ENCODE measurements around the gene RCBTB2. TPM values are rescaled to one million over a fixed set of nuclear protein-coding genes. Genes with fewer than 3 reads are reported as not detected.

Gene RCBTB2
- total RNA-seq, 2 experiments from 2014 or later: 18.3 to 21.5 TPM

GRCh38 chr13:48507021-48507420 lies 25.9 kb downstream of the RCBTB2 start:
- DNase-seq (no peak), ATAC-seq (ENCODE audit: low read depth) (no peak)
- Mint-ChIP-seq H3K36me3 (peaks cover 52% of the 10 kb centered on the region), H3K9me3 (no peaks in the 10 kb centered on the region), H3K4me3 (no peak overlapping the region), H3K27ac (peak overlapping the region; percentile 15), H3K27me3 (no peaks in the 10 kb centered on the region), H3K4me1 (peaks cover 58% of the 10 kb centered on the region)
- POLR2A ChIA-PET: interaction anchor here (1.8 to 3.9 kb wide), 2 partner anchors 12 to 25 kb away, joined by 7 to 31 read pairs; partner anchors contain the start of gene RCBTB2

- Mint-ChIP-seq H3K9me3 (no peaks in the 10 kb centered on the region), H3K4me1 (peaks cover 61% of the 10 kb centered on the region), H3K27ac (peak overlapping the region; percentile 92), H3K36me3 (peaks cover 51% of the 10 kb centered on the region), H3K4me3 (peak overlapping the region; percentile 67), H3K27me3 (no peaks in the 10 kb centered on the region)
- DNase-seq (no peak), ATAC-seq (ENCODE audit: low read depth) (peak; percentile 16)
- POLR2A ChIA-PET: interaction anchor here (0.7 to 3.9 kb wide), 14 partner anchors 9 to 468 kb away, joined by 3 to 31 read pairs (median 4); partner anchors contain the start of gene RCBTB2
These were observed 26.7 kb downstream of the RCBTB2 start for GRCh38 chr13:48506092-48506701.

- ATAC-seq (ENCODE audit: low read depth) (peak; percentile 88), DNase-seq (peak; percentile 54)
- Mint-ChIP-seq H3K9me3 (no peaks in the 10 kb centered on the region), H3K27me3 (no peaks in the 10 kb centered on the region), H3K4me1 (peaks cover 62% of the 10 kb centered on the region), H3K4me3 (peak overlapping the region; percentile 67), H3K27ac (peak overlapping the region; percentile 92), H3K36me3 (peaks cover 54% of the 10 kb centered on the region)
- POLR2A ChIA-PET: interaction anchor here (0.7 to 3.9 kb wide), 14 partner anchors 9 to 467 kb away, joined by 3 to 31 read pairs (median 4); partner anchors contain the start of gene RCBTB2
These were observed 27.2 kb downstream of the RCBTB2 start for GRCh38 chr13:48505597-48506091.

GRCh38 chr13:48505012-48505411 lies 27.9 kb downstream of the RCBTB2 start:
- no peak for DNase-seq
- POLR2A ChIA-PET: interaction anchor here (0.6 to 3.9 kb wide), 13 partner anchors 8 to 102 kb away, joined by 3 to 31 read pairs (median 5); partner anchors contain the start of gene RCBTB2
- Mint-ChIP-seq H3K9me3 (no peaks in the 10 kb centered on the region), H3K27me3 (no peaks in the 10 kb centered on the region), H3K4me3 (peak overlapping the region; percentile 67), H3K27ac (peak overlapping the region; percentile 92), H3K36me3 (peaks cover 52% of the 10 kb centered on the region), H3K4me1 (peaks cover 61% of the 10 kb centered on the region)
- peak; percentile 17 for ATAC-seq (ENCODE audit: low read depth)

GRCh38 chr13:48504606-48505005 lies 28.3 kb downstream of the RCBTB2 start:
- H3K9me3 Mint-ChIP-seq: no peaks in the 10 kb centered on the region
- no peak for DNase-seq
- POLR2A ChIA-PET: interaction anchor here (0.6 to 3.9 kb wide), 7 partner anchors 12 to 171 kb away, joined by 3 to 31 read pairs (median 4); partner anchors contain the start of gene RCBTB2
- H3K4me3 Mint-ChIP-seq: no peak overlapping the region
- no peaks in the 10 kb centered on the region for H3K27me3 Mint-ChIP-seq
- ATAC-seq (ENCODE audit: low read depth): no peak
- H3K4me1 Mint-ChIP-seq: peaks cover 59% of the 10 kb centered on the region
- peaks cover 53% of the 10 kb centered on the region for H3K36me3 Mint-ChIP-seq
- peak overlapping the region; percentile 92 for H3K27ac Mint-ChIP-seq

- no peaks in the 10 kb centered on the region for H3K9me3 Mint-ChIP-seq
- peak overlapping the region; percentile 17 for H3K27ac Mint-ChIP-seq
- H3K4me3 Mint-ChIP-seq: no peak overlapping the region
- DNase-seq: no peak
- H3K27me3 Mint-ChIP-seq: no peaks in the 10 kb centered on the region
- POLR2A ChIA-PET: no interaction called here
- H3K36me3 Mint-ChIP-seq: peaks cover 56% of the 10 kb centered on the region
- peaks cover 67% of the 10 kb centered on the region for H3K4me1 Mint-ChIP-seq
- ATAC-seq (ENCODE audit: low read depth): no peak
These were observed 30.1 kb downstream of the RCBTB2 start for GRCh38 chr13:48502601-48503319.

GRCh38 chr13:48501705-48502104 lies 31.2 kb downstream of the RCBTB2 start:
- ATAC-seq (ENCODE audit: low read depth): no peak
- DNase-seq: no peak
- Mint-ChIP-seq H3K4me1 (peaks cover 73% of the 10 kb centered on the region), H3K27ac (no peak overlapping the region), H3K36me3 (peaks cover 49% of the 10 kb centered on the region), H3K9me3 (no peaks in the 10 kb centered on the region), H3K27me3 (no peaks in the 10 kb centered on the region), H3K4me3 (no peak overlapping the region)
- POLR2A ChIA-PET: no interaction called here

GRCh38 chr13:48500652-48501197 lies 32.2 kb downstream of the RCBTB2 start:
- POLR2A ChIA-PET: interaction anchor here (1.1 kb wide), 1 partner anchor 32 kb away, joined by 4 read pairs; the partner anchor contains the start of gene RCBTB2

GRCh38 chr13:48497669-48498068 lies 35.2 kb downstream of the RCBTB2 start:
- no peak for ATAC-seq (ENCODE audit: low read depth)
- DNase-seq: no peak
- H3K27ac Mint-ChIP-seq: no peak overlapping the region
- no peaks in the 10 kb centered on the region for H3K27me3 Mint-ChIP-seq
- H3K4me1 Mint-ChIP-seq: peaks cover 42% of the 10 kb centered on the region
- POLR2A ChIA-PET: interaction anchor here (0.8 to 3.4 kb wide), 5 partner anchors 8 to 151 kb away, joined by 3 to 24 read pairs (median 7); partner anchors contain the start of gene RCBTB2
- no peaks in the 10 kb centered on the region for H3K9me3 Mint-ChIP-seq
- peaks cover 29% of the 10 kb centered on the region for H3K36me3 Mint-ChIP-seq
- no peak overlapping the region for H3K4me3 Mint-ChIP-seq

More at GRCh38 chr13:48500652-48501197, 32.2 kb downstream of the RCBTB2 start:
- peak overlapping the region; percentile 8 for H3K27ac Mint-ChIP-seq
- peaks cover 69% of the 10 kb centered on the region for H3K4me1 Mint-ChIP-seq
- DNase-seq: no peak
- no peak overlapping the region for H3K4me3 Mint-ChIP-seq
- H3K9me3 Mint-ChIP-seq: no peaks in the 10 kb centered on the region
- no peaks in the 10 kb centered on the region for H3K27me3 Mint-ChIP-seq
- peaks cover 45% of the 10 kb centered on the region for H3K36me3 Mint-ChIP-seq
- ATAC-seq (ENCODE audit: low read depth): no peak

GRCh38 chr13:48496271-48497161 lies 36.4 kb downstream of the RCBTB2 start:
- DNase-seq (peak; percentile 76), ATAC-seq (ENCODE audit: low read depth) (peak; percentile 12)
- Mint-ChIP-seq H3K27me3 (no peaks in the 10 kb centered on the region), H3K4me3 (peak overlapping the region; percentile 71), H3K36me3 (peaks cover 20% of the 10 kb centered on the region), H3K4me1 (peaks cover 38% of the 10 kb centered on the region), H3K27ac (peak overlapping the region; percentile 82), H3K9me3 (no peaks in the 10 kb centered on the region)
- POLR2A ChIA-PET: interaction anchor here (0.6 to 3.4 kb wide), 5 partner anchors 9 to 94 kb away, joined by 3 to 24 read pairs (median 6); partner anchors contain the start of gene RCBTB2

- POLR2A ChIA-PET: interaction anchor here (1.4 to 1.6 kb wide), 3 partner anchors 11 to 67 kb away, joined by 4 to 9 read pairs (median 7); partner anchors contain the start of gene RCBTB2
- H3K27me3 Mint-ChIP-seq: no peaks in the 10 kb centered on the region
- no peak overlapping the region for H3K4me3 Mint-ChIP-seq
- ATAC-seq (ENCODE audit: low read depth) (no peak), DNase-seq (no peak)
- peaks cover 21% of the 10 kb centered on the region for H3K36me3 Mint-ChIP-seq
- no peaks in the 10 kb centered on the region for H3K9me3 Mint-ChIP-seq
- peaks cover 41% of the 10 kb centered on the region for H3K4me1 Mint-ChIP-seq
- no peak overlapping the region for H3K27ac Mint-ChIP-seq
These were observed 38.0 kb downstream of the RCBTB2 start for GRCh38 chr13:48494874-48495273.

- DNase-seq (no peak), ATAC-seq (ENCODE audit: low read depth) (no peak)
- H3K4me1 Mint-ChIP-seq: peaks cover 43% of the 10 kb centered on the region
- H3K36me3 Mint-ChIP-seq: peaks cover 23% of the 10 kb centered on the region
- H3K9me3 Mint-ChIP-seq: no peaks in the 10 kb centered on the region
- no peaks in the 10 kb centered on the region for H3K27me3 Mint-ChIP-seq
- no peak overlapping the region for H3K27ac Mint-ChIP-seq
- no peak overlapping the region for H3K4me3 Mint-ChIP-seq
- POLR2A ChIA-PET: interaction anchor here (1.4 to 1.6 kb wide), 3 partner anchors 12 to 68 kb away, joined by 4 to 9 read pairs (median 7); partner anchors contain the start of gene RCBTB2
These were observed 39.0 kb downstream of the RCBTB2 start for GRCh38 chr13:48493851-48494250.
